ENCODE measurements around the gene TPSG1.

The TPSG1 gene

DNA sequence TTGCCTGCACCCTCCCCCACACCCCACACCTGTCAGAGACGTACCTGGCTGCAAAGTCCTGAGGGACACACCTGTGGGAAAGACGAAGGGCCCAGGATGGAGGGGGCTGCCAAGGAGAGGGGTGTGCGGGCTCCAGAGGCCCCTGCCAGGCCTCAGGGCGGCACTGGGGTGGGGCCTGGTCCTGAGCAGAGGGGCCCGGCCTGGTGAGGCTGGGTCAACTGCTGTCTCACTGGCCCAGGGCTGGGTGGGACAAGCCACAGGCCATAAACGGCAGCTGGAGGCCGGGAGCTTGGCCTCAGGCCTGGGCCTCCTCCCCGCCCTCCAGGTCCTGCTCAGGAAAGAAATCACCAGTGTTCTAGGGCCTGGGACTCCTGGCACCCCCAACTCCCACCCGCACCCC lies 510 bp downstream of the TPSG1 start:
- no peak overlapping the region for H3K4me3 ChIP-seq (ENCODE audit: control insufficient read depth, low read depth, low read length)
- TF ChIP-seq, protein P1, sequence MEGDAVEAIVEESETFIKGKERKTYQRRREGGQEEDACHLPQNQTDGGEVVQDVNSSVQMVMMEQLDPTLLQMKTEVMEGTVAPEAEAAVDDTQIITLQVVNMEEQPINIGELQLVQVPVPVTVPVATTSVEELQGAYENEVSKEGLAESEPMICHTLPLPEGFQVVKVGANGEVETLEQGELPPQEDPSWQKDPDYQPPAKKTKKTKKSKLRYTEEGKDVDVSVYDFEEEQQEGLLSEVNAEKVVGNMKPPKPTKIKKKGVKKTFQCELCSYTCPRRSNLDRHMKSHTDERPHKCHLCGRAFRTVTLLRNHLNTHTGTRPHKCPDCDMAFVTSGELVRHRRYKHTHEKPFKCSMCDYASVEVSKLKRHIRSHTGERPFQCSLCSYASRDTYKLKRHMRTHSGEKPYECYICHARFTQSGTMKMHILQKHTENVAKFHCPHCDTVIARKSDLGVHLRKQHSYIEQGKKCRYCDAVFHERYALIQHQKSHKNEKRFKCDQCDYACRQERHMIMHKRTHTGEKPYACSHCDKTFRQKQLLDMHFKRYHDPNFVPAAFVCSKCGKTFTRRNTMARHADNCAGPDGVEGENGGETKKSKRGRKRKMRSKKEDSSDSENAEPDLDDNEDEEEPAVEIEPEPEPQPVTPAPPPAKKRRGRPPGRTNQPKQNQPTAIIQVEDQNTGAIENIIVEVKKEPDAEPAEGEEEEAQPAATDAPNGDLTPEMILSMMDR (IDR thresholded peaks at IDR 0.05; ENCODE audit: control insufficient read depth, insufficient read depth, low read depth, low read length, missing control alignments) = no peak
- DNase-seq (ENCODE audit: low read depth) = no peak

DNA sequence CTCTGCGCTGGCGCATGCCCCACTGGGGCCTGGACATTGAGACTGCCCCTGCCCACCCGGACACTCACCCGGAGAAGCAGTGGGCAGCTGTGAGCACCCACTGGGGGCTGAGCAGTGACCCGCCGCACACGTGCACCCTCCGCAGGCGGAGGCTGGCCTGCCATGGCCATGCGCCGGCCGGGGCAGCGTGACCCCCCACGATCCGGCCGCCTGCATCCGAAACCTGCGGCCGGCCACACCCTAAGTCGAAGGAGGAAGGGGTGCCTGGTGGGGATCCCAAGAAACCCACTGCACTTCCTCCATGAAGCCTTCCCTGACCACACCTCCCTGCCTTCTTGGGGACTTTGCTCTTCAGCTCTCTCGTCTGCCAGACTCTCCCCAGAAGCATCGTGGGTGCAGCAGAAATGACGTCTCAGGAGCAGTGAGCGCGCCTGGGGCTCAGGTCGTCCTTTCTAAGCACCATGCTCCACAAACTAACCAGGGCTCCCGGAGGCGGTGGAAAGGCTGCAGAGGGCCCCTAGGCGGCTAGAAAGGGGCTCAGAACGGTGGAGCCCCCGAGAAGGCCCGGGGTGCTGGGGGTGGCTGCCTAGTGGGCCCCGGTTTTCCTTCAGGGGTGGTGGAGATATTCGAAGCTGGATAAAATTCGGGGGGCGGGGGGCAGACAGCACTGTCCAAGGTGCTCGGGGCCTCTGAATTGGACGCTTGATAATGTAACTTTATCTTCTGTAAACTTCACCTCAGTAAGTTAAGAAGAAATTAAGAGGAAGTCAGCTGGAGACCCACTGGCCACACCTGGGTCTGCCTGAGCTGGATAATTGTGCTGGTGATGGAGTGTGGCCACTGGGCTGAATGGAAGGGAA lies 1.5 kb downstream of the TPSG1 start:
- DNase-seq (ENCODE audit: low read depth) = no peak
- no peak overlapping the region for H3K4me3 ChIP-seq (ENCODE audit: control insufficient read depth, low read depth, low read length)
- TF ChIP-seq, protein P1 (IDR thresholded peaks at IDR 0.05; ENCODE audit: control insufficient read depth, insufficient read depth, low read depth, low read length, missing control alignments) = no peak

DNA sequence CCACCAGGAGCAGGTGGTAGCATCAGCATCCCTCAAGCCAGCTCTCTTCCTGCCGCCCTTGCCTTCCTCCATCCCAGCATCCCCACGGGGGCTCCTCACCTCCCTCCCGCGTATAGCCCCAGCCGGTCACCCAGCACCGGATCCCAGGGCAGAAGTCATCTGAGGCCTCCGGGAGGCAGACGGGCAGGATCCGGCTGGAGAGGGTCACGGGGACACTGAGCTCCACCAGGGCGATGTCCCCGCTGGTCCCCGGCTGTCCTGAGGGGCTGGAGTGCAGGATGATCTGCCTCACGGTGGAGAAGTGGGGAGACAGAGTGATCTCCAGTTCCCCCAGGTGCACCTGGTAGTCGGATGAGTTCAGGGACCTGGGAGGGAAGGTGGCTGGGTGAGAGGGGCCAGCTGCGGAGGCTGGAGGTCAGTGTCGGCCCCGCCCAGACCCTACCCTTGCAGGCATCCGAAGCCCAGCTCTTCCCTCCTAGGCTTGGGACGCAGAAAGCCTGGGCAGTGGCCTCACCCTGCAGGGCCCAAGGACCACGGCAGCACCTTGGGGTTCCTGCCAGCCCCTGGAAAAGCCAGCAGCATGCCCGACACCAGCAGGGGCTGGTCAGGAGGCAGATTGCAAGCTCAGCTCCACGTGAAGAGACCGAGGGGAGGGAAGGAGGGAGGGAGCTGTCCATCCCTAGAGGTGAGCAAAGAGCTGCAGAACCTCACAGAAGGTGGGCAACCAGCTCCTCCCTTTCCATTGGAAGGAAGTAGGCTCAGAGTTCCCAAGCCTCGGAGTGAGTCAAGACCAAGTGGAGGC lies 2.3 kb downstream of the TPSG1 start:
- DNase-seq (ENCODE audit: low read depth) = no peak
- TF ChIP-seq, protein P1 (IDR thresholded peaks at IDR 0.05; ENCODE audit: control insufficient read depth, insufficient read depth, low read depth, low read length, missing control alignments) = no peak
- H3K4me3 ChIP-seq (ENCODE audit: control insufficient read depth, low read depth, low read length) = no peak overlapping the region

- TF ChIP-seq, protein P1 (IDR thresholded peaks at IDR 0.05; ENCODE audit: control insufficient read depth, insufficient read depth, low read depth, low read length, missing control alignments) = no peak
- no peak overlapping the region for H3K4me3 ChIP-seq (ENCODE audit: control insufficient read depth, low read depth, low read length)
- no peak for DNase-seq (ENCODE audit: low read depth)
Observed at GRCh38 chr16:1221628-1222552, 3.2 kb downstream of the TPSG1 start.

DNA sequence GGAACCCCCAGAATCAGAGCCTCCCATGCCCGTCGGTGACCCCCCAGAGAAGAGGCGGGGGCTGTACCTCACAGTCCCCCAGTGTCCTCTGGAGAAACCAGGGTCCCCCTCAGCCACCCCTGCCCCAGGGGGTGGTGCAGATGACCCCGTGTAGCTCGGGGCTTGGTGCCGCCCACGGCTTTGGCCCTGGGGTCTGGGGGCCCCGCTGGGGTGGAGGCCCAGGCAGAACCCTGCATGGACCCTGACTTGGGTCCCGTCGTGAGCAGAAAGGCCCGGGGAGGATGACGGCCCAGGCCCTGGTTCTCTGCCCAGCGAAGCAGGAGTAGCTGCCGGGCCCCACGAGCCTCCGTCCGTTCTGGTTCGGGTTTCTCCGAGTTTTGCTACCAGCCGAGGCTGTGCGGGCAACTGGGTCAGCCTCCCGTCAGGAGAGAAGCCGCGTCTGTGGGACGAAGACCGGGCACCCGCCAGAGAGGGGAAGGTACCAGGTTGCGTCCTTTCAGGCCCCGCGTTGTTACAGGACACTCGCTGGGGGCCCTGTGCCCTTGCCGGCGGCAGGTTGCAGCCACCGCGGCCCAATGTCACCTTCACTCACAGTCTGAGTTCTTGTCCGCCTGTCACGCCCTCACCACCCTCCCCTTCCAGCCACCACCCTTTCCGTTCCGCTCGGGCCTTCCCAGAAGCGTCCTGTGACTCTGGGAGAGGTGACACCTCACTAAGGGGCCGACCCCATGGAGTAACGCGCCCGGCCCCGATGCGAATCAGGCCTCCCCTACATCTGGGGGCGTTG lies 4.0 kb downstream of the TPSG1 start:
- H3K4me3 ChIP-seq (ENCODE audit: control insufficient read depth, low read depth, low read length) = no peak overlapping the region
- no peak for DNase-seq (ENCODE audit: low read depth)
- TF ChIP-seq, protein P1 (IDR thresholded peaks at IDR 0.05; ENCODE audit: control insufficient read depth, insufficient read depth, low read depth, low read length, missing control alignments) = no peak

Measured in AG09309 (cell line).